GM21360 (cell line): ENCODE data around the gene GALNT8.

ENCODE experiments used
- ATAC-seq: cut with Tn5 transposase; IDR thresholded peaks from one replicate; pipeline ENCODE4 v1.9.1; 2021; ENCODE audit warnings: mild to moderate bottlenecking, moderate library complexity; ENCODE audit not compliant: unreplicated experiment

GALNT8 gene

DNA sequence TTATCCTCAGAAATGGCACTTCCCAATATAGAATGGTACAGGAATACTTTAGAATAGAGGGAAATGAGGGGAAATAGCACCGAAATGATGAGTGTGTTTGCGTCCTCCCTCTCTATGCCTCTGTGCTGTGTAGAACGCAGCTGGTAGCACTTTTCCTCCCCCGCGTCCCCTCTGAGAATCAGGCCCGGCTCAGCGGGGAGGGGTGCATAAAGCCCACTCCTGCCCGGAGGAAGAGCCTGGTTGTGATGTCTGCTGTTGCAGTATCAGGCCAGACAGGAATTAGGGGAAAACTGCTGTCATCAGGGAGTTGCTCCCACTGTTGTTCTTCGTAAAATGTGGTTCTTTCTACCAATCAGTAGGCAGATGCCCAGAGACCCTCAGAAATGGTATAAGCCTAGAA is 76.0 kb downstream of the GALNT8 start:
- no peak for ATAC-seq

GRCh38 chr12:4796694-4797482 is 76.7 kb downstream of the GALNT8 start:
- ATAC-seq: no peak

DNA sequence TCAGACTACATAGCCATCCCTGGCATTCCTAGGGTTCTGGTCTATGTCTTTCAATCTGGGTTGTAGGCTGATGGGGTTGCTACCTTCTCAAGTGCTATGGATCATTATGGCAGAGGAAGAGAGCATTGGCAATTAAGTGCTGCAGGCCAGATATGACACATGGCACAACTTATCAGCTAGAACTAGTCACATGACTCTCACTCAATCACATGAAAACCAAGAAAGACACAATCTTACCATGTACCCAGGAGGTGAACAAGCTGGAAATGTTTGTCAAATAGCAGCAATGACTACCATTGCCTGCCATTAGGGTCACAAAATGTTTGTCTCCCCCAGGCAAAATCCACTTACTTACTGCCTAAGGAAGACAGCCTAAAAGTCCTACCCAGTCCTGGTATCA is 80.4 kb downstream of the GALNT8 start:
- no peak for ATAC-seq

DNA sequence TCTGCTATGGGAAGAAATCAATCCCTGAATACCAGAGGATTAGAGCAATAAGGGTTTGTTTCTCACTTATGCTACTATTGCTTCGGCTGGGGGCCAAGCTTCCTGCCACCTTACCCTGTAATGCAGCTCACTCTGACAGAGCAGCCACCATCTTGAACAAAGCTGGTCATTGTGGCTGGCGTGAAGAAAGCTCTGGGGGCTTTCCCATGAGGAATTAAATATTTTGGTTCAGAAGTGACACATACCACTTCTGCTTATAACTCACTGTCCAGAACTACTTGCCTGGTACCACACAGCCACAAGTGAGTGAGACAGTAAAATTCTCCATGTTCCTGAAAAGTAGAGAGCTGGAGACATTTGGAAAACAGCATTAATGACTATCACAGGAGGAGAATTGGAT is 82.6 kb downstream of the GALNT8 start:
- no peak for ATAC-seq

DNA sequence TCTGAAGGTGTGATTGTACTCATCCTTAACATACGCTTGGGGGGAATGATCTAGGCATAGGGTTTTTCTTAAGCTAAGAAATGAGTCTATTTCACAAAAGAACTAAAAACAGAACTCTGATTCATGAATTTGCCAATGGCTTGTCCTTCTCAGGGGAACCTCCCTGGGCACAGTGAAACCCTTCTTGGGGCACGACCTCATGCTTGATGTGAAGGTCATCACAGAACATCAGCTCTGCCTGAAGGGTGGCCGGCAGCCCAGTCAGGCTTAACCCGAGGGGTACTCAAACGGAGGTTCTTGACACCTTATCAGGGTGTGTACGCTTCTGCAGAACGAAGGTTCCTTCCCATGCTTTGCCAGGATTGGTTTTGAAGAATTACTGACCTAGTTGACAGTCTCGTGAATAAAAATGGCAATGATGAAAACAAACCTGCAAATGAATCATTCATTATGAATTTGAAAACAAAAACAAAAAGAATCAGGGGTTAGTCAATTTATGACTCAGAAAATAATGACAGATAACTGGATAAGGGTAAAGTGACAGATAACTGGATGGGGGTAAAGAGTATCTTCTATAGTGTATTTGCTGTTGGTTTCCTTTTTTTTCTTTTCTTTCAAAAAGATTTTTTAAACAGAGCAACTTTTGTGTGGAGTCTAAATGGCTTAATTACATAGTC is 86.4 kb downstream of the GALNT8 start:
- ATAC-seq: no peak

- no peak for ATAC-seq
Measured at GRCh38 chr12:4807116-4807783, 87.0 kb downstream of the GALNT8 start.

- ATAC-seq: no peak
Measured at GRCh38 chr12:4807813-4808212, 87.6 kb downstream of the GALNT8 start.

DNA sequence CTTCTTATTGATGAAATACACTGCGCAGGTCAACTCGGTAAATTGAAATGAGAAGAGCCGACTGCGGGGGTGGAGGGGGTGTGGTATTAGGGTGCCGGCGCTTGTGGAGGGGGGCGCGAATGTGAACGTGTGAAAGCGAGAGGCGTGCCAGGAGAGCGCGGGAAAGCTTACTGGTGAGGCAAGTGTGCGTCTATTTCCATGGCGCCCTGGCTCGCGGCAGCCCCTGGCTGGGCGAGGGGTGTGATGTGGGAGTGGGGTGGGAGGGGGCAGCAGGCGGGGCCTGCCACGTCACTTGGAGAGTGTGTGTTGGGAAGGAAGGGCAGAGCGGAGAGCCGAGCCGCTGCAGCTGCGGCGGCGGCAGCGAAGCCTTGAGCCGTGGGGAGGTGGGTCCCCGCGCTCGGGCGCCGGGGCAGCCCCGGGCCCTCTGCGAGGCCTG is 88.8 kb downstream of the GALNT8 start:
- ATAC-seq: no peak

DNA sequence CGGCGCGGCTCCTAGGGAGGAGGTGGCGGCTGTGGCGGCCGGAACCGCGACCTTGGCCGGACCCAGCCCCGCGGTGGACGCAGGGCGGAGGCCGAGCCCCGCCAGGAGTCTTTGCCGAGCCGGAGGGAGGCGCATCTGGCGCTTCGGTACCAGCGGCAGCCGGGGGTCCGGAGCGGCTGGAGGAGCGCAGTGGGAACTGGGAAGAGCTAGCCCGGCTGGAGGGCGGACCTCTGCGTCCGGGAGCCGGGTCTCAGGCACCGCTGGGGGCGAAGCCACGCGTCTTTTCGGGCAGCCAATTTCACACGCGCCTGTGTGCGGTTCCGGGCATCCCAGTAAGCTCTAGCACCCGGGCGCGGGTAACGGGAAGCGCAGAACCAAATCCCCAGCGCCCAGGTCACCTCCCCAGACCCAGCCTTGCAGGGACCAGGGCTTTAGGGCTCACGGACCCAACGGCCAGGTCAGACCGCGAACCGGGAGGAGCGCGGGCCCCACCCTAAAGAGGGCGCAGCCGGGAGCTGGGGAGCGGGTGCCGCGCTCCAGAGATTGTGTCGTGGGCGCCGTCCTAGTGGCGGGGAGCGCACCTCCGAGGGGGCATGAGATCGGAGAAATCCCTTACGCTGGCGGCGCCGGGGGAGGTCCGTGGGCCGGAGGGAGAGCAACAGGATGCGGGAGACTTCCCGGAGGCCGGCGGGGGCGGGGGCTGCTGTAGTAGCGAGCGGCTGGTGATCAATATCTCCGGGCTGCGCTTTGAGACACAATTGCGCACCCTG is 89.4 kb downstream of the GALNT8 start:
- no peak for ATAC-seq

- ATAC-seq: no peak
Measured at GRCh38 chr12:4810219-4810671, 90.0 kb downstream of the GALNT8 start.

DNA sequence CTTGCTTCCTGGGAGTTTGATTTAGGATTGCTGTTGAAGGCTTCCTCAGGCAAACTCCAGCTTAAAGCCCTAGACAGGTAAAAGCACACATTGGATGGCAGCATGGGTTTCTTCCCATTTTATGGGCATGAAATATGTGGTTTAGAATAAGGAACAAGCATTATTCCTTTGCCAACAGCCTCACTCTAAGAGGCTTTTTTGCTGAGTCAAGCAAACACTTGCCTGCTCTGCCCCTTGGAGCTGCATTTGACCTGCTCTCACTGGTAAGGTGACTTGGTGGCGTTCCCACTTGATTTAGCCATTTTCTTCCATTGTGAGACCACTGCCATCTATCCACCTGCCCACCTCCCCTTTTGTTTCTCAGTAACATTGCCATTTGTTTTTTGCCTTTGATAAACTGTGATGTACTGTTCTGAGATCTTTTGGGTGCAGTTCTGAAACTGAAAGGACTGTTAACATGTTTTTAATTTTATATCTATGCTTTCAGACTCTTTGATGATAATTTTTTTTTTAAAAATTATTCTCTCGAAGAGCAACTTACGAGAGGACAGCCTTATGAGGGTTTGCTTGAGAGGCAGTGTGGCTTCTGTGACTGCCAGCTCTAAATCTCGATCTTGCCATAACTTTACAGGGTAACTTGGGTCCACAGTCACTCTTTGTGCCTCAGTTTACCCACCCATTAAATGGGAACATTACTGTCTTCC is 92.6 kb downstream of the GALNT8 start:
- no peak for ATAC-seq

- no peak for ATAC-seq
Measured at GRCh38 chr12:4813741-4814140, 93.5 kb downstream of the GALNT8 start.

GRCh38 chr12:4814485-4814884 is 94.3 kb downstream of the GALNT8 start:
- no peak for ATAC-seq

GRCh38 chr12:4816744-4817525 is 96.7 kb downstream of the GALNT8 start:
- no peak for ATAC-seq

DNA sequence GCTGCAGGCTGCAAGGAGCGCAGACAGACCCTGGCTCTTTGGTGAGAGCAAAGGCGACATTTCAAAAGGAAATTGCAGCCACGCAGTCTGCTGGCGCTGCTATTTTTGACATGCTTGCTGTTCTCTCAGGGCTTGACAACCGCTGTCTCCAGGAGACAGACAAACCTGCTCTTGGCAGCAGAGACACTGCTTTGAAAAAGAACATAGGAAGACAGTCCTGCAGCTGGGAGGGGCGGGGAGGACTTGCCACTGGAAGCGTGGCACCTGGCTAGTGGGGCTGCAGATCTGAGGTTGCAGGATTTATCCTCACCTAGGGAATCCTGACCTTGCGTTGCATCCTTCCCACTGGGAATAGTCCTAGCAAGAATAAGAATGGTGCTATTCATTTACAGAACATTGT is 97.7 kb downstream of the GALNT8 start:
- no peak for ATAC-seq

DNA sequence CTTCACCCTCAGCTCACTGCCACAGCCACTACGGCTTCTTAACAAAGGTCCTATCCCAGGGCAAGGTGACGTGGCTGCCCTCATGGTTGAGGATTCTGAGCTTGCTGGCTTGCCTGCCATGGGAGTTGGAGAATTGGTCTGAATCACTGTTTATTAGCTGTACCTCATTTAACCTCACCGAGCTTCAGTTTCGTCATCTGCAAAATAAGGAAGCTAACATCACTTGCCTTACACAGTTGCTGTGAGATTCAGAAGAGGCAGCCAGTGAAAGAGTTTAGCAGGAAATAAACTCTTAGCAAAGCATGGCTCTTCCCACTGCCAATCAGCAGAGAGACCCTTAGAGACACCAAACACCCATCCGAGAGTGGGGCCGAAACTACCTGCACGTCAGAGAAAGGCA is 99.5 kb downstream of the GALNT8 start:
- ATAC-seq: peak; percentile 63

GRCh38 chr12:4820971-4821370 is 100.8 kb downstream of the GALNT8 start:
- no peak for ATAC-seq
